ENCODE measurements around the gene ATP2B2.

DNA sequence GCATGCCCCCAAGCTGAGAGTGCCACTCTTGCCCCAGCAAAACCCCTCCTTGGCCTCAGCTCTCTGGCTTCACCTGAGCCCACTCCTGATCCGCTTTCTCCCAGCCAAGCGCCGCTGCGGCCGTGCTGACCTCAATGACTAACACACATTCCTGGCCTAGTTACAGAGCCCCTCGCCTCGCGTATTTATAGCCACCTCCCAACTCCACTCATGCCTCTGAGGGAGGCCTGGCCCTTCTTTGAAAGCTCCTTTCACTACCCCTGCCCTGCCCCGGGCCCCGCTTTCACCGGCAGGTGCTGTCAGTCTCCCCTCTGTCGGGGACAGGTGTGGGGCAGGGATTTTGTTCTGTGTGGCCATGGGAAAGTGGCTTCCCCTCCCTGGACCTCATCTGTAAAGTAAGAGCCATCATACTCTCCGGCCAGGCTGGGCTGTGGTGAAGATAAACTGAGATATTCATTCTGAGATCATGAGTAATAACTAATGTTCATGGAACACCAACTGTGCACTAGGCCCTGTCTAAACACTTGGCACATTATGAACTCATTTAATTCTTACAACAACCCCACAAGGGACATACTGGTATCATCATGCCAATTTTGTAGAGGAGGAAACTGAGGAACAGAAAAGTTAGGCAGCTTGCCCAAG lies 13.2 kb upstream of the ATP2B2 start:
- TF ChIP-seq, protein P1, sequence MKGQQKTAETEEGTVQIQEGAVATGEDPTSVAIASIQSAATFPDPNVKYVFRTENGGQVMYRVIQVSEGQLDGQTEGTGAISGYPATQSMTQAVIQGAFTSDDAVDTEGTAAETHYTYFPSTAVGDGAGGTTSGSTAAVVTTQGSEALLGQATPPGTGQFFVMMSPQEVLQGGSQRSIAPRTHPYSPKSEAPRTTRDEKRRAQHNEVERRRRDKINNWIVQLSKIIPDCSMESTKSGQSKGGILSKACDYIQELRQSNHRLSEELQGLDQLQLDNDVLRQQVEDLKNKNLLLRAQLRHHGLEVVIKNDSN (CRISPR knock-in tag; IDR thresholded peaks at IDR 0.05), result no peak
- TF ChIP-seq, protein P2, sequence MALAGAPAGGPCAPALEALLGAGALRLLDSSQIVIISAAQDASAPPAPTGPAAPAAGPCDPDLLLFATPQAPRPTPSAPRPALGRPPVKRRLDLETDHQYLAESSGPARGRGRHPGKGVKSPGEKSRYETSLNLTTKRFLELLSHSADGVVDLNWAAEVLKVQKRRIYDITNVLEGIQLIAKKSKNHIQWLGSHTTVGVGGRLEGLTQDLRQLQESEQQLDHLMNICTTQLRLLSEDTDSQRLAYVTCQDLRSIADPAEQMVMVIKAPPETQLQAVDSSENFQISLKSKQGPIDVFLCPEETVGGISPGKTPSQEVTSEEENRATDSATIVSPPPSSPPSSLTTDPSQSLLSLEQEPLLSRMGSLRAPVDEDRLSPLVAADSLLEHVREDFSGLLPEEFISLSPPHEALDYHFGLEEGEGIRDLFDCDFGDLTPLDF (CRISPR knock-in tag; IDR thresholded peaks at IDR 0.05), result no peak
